Immature natural killer cell (primary cell): ENCODE results near the gene SPECC1. TPM values are rescaled to one million over a fixed set of nuclear protein-coding genes. Genes with fewer than 3 reads are reported as not detected.

Source experiments
- DNase-seq, 3 donors: peaks; one replicate each; pipeline ENCODE4 v3.0.0; 2022; ENCODE audit warnings: mixed read lengths in 1 of 3
- H3K27ac Mint-ChIP-seq, 6 donors: one replicate each; pipeline ENCODE4 v1.8.0; 2020; ENCODE audit warnings: mixed read lengths in 6 of 6, mild to moderate bottlenecking in 5 of 6, inconsistent platforms in 4 of 6, moderate library complexity in 3 of 6
- H3K27me3 Mint-ChIP-seq, 3 donors: one replicate each; pipeline ENCODE4 v1.8.0; 2020 to 2021; ENCODE audit warnings: low read depth in 3 of 3, mild to moderate bottlenecking in 3 of 3, mixed read lengths in 3 of 3, moderate library complexity in 3 of 3, inconsistent platforms in 1 of 3
- H3K36me3 Mint-ChIP-seq, 3 donors: one replicate each; pipeline ENCODE4 v1.8.0; 2020; ENCODE audit warnings: mixed read lengths in 3 of 3, inconsistent platforms in 2 of 3, mild to moderate bottlenecking in 2 of 3
- H3K4me1 Mint-ChIP-seq, 2 donors: one replicate each; pipeline ENCODE4 v1.8.0; 2020; ENCODE audit warnings: inconsistent platforms in 2 of 2, mild to moderate bottlenecking in 2 of 2, mixed read lengths in 2 of 2, moderate library complexity in 1 of 2
- H3K4me3 Mint-ChIP-seq, 5 donors: one replicate each; pipeline ENCODE4 v1.8.0; 2020; ENCODE audit warnings: mild to moderate bottlenecking in 5 of 5, mixed read lengths in 5 of 5, inconsistent platforms in 3 of 5, moderate library complexity in 3 of 5
- H3K9me3 Mint-ChIP-seq, 6 donors: one replicate each; pipeline ENCODE4 v1.8.0; 2020; ENCODE audit warnings: mild to moderate bottlenecking in 6 of 6, mixed read lengths in 6 of 6, inconsistent platforms in 4 of 6, moderate library complexity in 3 of 6
- polyA plus RNA-seq, 3 donors: library from polyadenylated mRNA; unstranded; fragments of 300-500 nt; fragmentation: Illumina TruSeq; gene quantifications; one replicate each; pipeline ENCODE4 v1.2.3, GENCODE V29; 2021

Gene SPECC1
- polyA plus RNA-seq, 3 donors from 2014 or later: 6.0 to 43.3 (median 25.5) TPM

GRCh38 chr17:20203761-20204263 lies 194.7 kb downstream of the SPECC1 start:
- peaks cover 0 to 2% (median 0%) of the 10 kb centered on the region in 3 donors for H3K27me3 Mint-ChIP-seq
- H3K9me3 Mint-ChIP-seq: no peaks in the 10 kb centered on the region
- H3K4me3 Mint-ChIP-seq: no peak overlapping the region
- DNase-seq: no peak
- peak overlapping the region in 3 of 6 donors; percentile 39 to 64 (median 44) for H3K27ac Mint-ChIP-seq
- peaks cover 34 to 72% of the 10 kb centered on the region in 2 donors for H3K4me1 Mint-ChIP-seq
- peaks cover 0 to 10% (median 5%) of the 10 kb centered on the region in 3 donors for H3K36me3 Mint-ChIP-seq

- peaks cover 34 to 65% of the 10 kb centered on the region in 2 donors for H3K4me1 Mint-ChIP-seq
- H3K27me3 Mint-ChIP-seq: peaks cover 0 to 2% (median 0%) of the 10 kb centered on the region in 3 donors
- no peaks in the 10 kb centered on the region for H3K9me3 Mint-ChIP-seq
- no peak overlapping the region for H3K4me3 Mint-ChIP-seq
- H3K27ac Mint-ChIP-seq: peak overlapping the region in 1 of 6 donors; percentile 33
- no peak for DNase-seq
- H3K36me3 Mint-ChIP-seq: peaks cover 0 to 10% (median 5%) of the 10 kb centered on the region in 3 donors
Measured at GRCh38 chr17:20205609-20206008, 196.4 kb downstream of the SPECC1 start.

DNA sequence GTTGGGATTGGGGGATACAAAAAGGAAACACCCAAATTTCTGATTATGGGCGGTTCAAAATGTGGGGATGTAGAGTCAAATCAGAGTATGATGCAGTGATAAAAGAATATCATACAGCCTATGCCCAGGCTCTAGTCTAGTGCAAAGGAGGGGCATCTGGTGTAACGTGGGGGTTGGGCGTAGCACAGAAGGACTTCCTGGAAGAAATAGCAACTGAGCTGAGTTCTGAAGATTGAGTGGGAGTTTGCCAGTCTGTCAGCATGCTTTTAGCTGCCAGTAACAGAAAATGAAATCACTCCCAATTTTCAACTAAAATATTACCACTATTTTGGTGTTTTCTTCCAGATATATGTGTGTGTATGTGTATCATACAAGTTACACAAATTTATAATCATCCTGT lies 196.9 kb downstream of the SPECC1 start:
- H3K36me3 Mint-ChIP-seq: peaks cover 0 to 10% (median 5%) of the 10 kb centered on the region in 3 donors
- peak overlapping the region in 2 of 6 donors; percentile 0 to 3 for H3K27ac Mint-ChIP-seq
- H3K4me3 Mint-ChIP-seq: no peak overlapping the region

GRCh38 chr17:20206591-20206990 lies 197.4 kb downstream of the SPECC1 start:
- Mint-ChIP-seq H3K36me3 (peaks cover 0 to 10% (median 5%) of the 10 kb centered on the region in 3 donors), H3K27ac (no peak overlapping the region), H3K4me1 (peaks cover 34 to 58% of the 10 kb centered on the region in 2 donors), H3K4me3 (no peak overlapping the region), H3K9me3 (no peaks in the 10 kb centered on the region), H3K27me3 (peaks cover 0 to 2% (median 0%) of the 10 kb centered on the region in 3 donors)
- no peak for DNase-seq

More for the DNA sequence above, 196.9 kb downstream of the SPECC1 start:
- peaks cover 34 to 60% of the 10 kb centered on the region in 2 donors for H3K4me1 Mint-ChIP-seq
- DNase-seq: no peak
- peaks cover 0 to 2% (median 0%) of the 10 kb centered on the region in 3 donors for H3K27me3 Mint-ChIP-seq
- no peaks in the 10 kb centered on the region for H3K9me3 Mint-ChIP-seq

DNA sequence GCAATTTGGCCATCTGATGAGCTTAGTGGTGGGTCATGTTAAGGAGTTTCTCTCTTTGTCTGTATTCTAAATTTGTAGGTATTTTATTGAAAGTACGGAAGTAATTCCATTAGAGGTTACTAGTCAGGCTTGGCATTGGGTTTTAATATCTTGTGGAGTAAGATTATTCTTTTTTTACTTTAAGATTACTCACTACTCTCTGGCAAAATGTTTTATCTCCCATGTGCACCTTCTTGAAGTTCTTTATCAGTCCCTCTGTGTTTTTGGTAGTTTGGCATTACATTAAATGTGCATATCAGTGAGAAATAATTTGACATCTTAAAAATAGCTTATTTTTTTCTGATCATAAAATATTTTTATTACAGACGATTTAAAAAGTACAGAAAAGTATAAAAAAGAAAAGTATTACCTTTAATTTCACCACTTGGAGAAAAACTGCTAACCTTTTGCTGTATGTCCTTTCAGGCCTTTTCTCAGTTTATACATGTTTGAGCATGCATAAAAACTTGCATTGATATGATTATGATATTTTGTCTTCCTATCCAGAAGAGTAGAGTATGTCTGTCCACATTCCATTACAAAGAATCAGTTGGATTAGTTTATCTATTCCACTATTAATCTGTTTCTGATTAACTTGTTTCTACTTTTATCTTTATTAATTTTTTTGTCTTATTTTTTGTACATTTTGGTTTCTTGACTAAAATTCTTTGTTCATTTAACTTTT lies 198.3 kb downstream of the SPECC1 start:
- Mint-ChIP-seq H3K36me3 (peaks cover 0 to 17% (median 5%) of the 10 kb centered on the region in 3 donors), H3K4me1 (peaks cover 32 to 49% of the 10 kb centered on the region in 2 donors), H3K9me3 (no peaks in the 10 kb centered on the region), H3K4me3 (no peak overlapping the region), H3K27me3 (peaks cover 0 to 2% (median 0%) of the 10 kb centered on the region in 3 donors), H3K27ac (no peak overlapping the region)
- DNase-seq: no peak

DNA sequence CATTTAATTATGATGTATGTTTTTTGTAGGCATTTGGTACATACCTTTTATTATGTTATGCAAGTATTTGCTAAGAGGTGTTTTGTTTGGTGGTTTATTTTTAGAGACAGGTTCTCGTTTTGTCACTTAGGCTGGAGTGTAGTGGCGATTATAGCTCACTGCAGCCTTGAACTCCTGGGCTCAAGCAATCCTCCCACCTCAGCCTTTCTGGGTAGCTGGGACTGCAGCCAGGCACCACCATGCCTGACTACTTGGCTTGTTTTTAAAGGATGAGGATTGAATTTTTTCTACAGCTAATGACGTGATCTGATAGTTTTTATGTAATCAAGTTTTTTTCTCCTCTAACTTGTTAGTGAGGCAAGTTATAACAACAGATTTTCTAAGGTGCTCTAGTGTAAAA lies 199.6 kb downstream of the SPECC1 start:
- H3K4me1 Mint-ChIP-seq: peaks cover 26 to 37% of the 10 kb centered on the region in 2 donors
- H3K4me3 Mint-ChIP-seq: no peak overlapping the region
- H3K27ac Mint-ChIP-seq: no peak overlapping the region
- H3K27me3 Mint-ChIP-seq: peaks cover 0 to 2% (median 0%) of the 10 kb centered on the region in 3 donors
- no peaks in the 10 kb centered on the region for H3K9me3 Mint-ChIP-seq
- H3K36me3 Mint-ChIP-seq: peaks cover 0 to 19% (median 5%) of the 10 kb centered on the region in 3 donors
- DNase-seq: no peak

DNA sequence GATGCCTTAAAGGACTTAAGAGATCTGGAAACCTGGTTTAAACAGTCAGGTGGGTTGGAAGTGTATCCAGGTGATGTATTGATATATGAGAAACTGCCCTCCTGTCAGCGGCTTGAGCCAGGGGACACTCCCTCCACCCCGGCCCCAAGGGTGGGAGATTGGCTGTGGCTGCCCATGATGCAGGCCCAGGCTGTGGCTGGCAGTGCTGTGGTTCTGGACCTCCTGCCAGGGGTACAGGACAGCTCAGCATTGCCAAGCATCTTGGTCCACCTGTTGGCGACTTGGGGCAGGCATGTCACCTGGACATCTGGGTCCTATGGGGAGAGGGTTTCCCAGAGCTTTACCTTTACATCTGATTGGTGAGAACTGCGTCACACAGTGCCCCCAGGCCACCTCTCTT lies 201.0 kb downstream of the SPECC1 start:
- H3K4me1 Mint-ChIP-seq: peaks cover 11 to 22% of the 10 kb centered on the region in 2 donors
- H3K36me3 Mint-ChIP-seq: peaks cover 4 to 9% (median 5%) of the 10 kb centered on the region in 3 donors
- no peak overlapping the region for H3K27ac Mint-ChIP-seq
- DNase-seq: no peak
- H3K27me3 Mint-ChIP-seq: peaks cover 0 to 2% (median 0%) of the 10 kb centered on the region in 3 donors
- no peaks in the 10 kb centered on the region for H3K9me3 Mint-ChIP-seq
- H3K4me3 Mint-ChIP-seq: no peak overlapping the region

DNA sequence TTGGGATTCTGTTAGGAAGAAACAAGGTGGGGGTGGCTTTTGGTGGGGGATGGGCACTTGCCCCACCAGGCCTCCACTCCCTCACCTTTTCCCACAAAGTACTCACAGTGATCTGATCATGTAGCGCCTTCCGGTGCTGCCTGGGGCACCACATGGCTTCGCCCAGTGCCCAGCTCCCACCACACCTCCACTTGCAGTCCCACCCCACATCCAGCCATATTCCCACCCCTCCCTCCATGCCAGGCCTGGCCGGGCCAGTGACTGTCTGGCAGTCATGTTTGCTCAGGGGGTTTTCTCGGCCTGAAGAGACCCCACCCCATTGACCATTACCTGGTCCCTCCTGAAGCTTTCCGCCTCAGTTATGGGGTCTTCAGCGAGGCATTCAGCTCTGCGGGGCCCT lies 201.5 kb downstream of the SPECC1 start:
- Mint-ChIP-seq H3K27me3 (peaks cover 0 to 2% (median 0%) of the 10 kb centered on the region in 3 donors), H3K4me1 (peaks cover 7 to 18% of the 10 kb centered on the region in 2 donors), H3K36me3 (peaks cover 4 to 9% (median 5%) of the 10 kb centered on the region in 3 donors), H3K27ac (no peak overlapping the region), H3K9me3 (no peaks in the 10 kb centered on the region), H3K4me3 (no peak overlapping the region)
- no peak for DNase-seq

GRCh38 chr17:20211246-20211645 lies 202.1 kb downstream of the SPECC1 start:
- Mint-ChIP-seq H3K27ac (no peak overlapping the region), H3K27me3 (peaks cover 0 to 2% (median 0%) of the 10 kb centered on the region in 3 donors), H3K4me3 (no peak overlapping the region), H3K9me3 (no peaks in the 10 kb centered on the region), H3K36me3 (peaks cover 4 to 9% (median 5%) of the 10 kb centered on the region in 3 donors), H3K4me1 (peaks cover under 1 to 11% of the 10 kb centered on the region in 2 donors)
- DNase-seq: no peak

DNA sequence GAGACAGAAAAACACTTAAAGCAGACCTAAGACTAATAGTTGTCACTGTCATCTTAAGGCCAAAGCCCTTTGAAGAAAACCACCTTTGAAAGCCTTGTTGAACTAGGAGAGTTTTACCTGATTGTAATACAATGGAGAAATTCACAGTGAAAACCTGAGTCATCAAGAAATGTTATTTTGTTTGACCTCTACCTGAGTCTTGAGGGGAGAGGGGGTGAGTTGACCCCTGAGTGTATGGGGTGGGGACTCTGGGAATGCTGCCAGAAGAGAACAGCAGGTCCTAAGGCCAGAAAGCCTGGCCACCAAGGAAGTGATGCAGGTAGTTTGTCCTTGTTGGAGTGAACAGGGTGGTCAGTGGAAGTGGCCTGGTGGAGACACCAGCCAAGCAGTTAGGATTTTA lies 204.3 kb downstream of the SPECC1 start:
- no peaks in the 10 kb centered on the region for H3K9me3 Mint-ChIP-seq
- no peaks in the 10 kb centered on the region for H3K4me1 Mint-ChIP-seq
- H3K27me3 Mint-ChIP-seq: no peaks in the 10 kb centered on the region
- peaks cover 4 to 9% (median 5%) of the 10 kb centered on the region in 3 donors for H3K36me3 Mint-ChIP-seq
- H3K27ac Mint-ChIP-seq: no peak overlapping the region
- DNase-seq: no peak
- no peak overlapping the region for H3K4me3 Mint-ChIP-seq

DNA sequence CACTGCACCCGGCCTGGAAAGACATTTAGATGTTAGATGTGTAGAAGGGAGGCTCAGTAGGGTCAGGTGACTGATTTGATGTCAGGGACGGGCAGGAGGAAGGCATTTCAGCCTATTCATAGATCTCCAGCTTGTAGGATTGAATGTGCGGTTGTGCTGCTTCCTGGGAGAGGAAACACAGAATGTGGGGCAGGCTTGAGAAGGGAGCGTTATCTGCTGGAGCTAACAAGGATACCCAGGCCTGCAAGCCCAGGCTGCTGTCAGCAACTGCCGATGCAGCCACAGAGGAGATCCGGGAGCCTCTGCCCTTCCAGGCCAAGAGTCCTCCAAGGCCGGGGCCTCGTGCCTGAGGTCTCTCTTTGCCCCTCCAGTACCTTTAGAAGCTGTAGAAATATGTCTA lies 205.6 kb downstream of the SPECC1 start:
- H3K9me3 Mint-ChIP-seq: no peaks in the 10 kb centered on the region
- H3K27me3 Mint-ChIP-seq: no peaks in the 10 kb centered on the region
- no peak for DNase-seq
- H3K4me3 Mint-ChIP-seq: no peak overlapping the region
- peak overlapping the region in 1 of 6 donors; percentile 26 for H3K27ac Mint-ChIP-seq
- H3K4me1 Mint-ChIP-seq: no peaks in the 10 kb centered on the region
- peaks cover 4 to 9% (median 5%) of the 10 kb centered on the region in 3 donors for H3K36me3 Mint-ChIP-seq

GRCh38 chr17:20216154-20216815 lies 207.1 kb downstream of the SPECC1 start:
- H3K27ac Mint-ChIP-seq: no peak overlapping the region
- H3K36me3 Mint-ChIP-seq: peaks cover 4 to 9% (median 5%) of the 10 kb centered on the region in 3 donors
- no peak overlapping the region for H3K4me3 Mint-ChIP-seq
- no peaks in the 10 kb centered on the region for H3K9me3 Mint-ChIP-seq
- DNase-seq: no peak
- no peaks in the 10 kb centered on the region for H3K4me1 Mint-ChIP-seq
- no peaks in the 10 kb centered on the region for H3K27me3 Mint-ChIP-seq

DNA sequence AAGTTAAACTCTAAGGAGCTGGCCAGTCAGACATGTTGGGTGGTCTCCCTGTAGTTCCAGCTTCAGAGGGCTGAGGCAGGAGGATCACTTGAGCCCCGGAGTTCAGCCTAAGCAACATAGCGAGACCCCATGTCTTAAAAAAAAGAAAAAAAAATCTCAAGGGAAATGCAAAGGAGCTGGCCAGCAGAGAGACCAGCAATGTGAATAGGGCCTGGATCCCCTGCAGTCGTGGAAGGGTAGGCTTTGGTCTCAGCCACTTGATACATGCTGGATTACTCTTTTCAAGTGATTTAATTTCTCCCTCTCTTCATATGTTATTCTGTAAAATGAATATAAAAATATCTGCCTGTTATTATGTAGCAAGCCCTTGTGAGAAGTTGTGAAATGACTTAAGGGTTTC lies 207.7 kb downstream of the SPECC1 start:
- H3K27ac Mint-ChIP-seq: no peak overlapping the region
- H3K9me3 Mint-ChIP-seq: no peaks in the 10 kb centered on the region
- no peaks in the 10 kb centered on the region for H3K27me3 Mint-ChIP-seq
- peaks cover 4 to 7% (median 5%) of the 10 kb centered on the region in 3 donors for H3K36me3 Mint-ChIP-seq
- H3K4me3 Mint-ChIP-seq: no peak overlapping the region
- DNase-seq: no peak
- no peaks in the 10 kb centered on the region for H3K4me1 Mint-ChIP-seq

GRCh38 chr17:20217677-20218076 lies 208.5 kb downstream of the SPECC1 start:
- Mint-ChIP-seq H3K36me3 (peaks cover 0 to 10% (median 4%) of the 10 kb centered on the region in 3 donors), H3K4me3 (no peak overlapping the region), H3K27me3 (no peaks in the 10 kb centered on the region), H3K4me1 (no peaks in the 10 kb centered on the region), H3K9me3 (no peaks in the 10 kb centered on the region), H3K27ac (no peak overlapping the region)
- no peak for DNase-seq
